IPS-NIHi7 (cell line): ENCODE measurements around the gene HNRNPLL.
A peak's percentile ranks its signal among the peaks of the same experiment; 100 is the strongest.

Source experiments
- DNase-seq: peaks from one replicate; pipeline ENCODE4 v3.0.0; 2012; ENCODE audit warnings: mixed read lengths; ENCODE audit errors: extremely low spot score

The HNRNPLL gene

DNA sequence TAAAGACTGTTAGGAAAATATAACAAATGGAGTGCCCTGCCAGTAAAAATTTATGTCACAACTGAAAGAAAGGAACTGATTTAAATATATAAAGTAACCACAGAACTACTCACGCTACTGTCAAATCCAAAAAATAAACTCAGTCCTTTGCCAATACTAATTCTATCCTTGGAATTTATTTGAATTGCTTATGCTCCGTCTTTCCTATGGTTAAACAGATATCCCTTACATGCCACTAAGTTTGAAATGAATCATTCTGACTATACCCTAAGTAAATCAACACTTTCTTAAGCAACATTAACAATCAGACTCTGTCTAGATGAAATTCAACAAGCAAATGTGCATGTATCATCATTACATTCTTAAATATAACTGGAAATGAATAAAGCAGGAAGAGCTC lies 9.8 kb downstream of the HNRNPLL start:
- DNase-seq, result no peak

DNA sequence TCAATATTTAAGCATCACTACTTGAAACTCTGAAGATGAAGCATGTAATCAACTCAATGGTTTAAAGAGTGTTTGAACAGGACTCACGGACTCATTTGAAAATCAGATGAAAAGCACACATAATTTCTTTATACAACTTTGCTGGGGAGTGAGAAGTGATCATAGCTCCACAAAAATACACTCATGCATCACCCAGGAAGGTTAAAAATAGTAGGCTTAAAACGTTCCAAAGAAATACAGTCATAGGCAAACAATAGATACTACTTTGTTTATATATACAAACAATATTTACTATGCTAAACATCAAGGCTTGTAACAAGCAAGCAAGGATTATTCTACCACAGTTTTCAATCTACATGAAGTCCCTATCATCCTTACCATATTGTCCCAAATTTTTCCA lies 11.6 kb downstream of the HNRNPLL start:
- DNase-seq, result no peak

DNA sequence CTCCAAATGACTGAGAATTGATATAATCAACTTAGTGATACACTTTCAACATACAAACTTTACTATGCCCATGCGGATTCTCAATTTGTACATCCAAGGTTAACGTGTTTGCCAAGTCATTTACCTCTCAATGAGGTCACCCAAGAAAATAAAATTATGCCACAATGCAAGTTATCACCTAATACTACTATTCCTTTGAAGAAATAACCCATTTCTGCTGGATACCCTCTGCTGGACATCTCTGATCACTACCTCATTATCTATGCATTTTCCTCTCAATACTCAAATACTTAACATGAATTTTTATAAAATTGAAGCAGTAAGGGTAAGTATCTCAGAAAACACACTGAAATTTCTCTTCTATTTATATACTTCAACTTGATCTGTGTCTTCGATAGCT lies 12.7 kb downstream of the HNRNPLL start:
- no peak for DNase-seq

DNA sequence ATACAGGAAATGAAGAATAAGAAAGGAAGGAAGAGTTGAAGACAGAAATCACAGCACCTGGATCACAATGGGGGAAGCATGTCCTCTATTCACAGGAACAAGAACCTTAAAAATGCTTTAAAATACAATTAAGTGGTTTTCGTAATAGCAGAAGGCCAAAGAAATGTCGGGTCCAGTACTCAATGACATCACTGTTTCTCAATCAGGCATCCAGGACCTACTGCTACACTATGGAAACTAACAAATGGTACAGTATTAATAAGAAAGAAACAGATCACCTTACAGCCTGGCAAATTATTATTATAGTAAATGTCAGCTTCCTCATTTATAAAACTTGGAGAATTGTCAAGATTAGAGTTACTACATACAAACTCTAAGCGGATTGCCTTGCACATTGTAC lies 15.8 kb downstream of the HNRNPLL start:
- no peak for DNase-seq

DNA sequence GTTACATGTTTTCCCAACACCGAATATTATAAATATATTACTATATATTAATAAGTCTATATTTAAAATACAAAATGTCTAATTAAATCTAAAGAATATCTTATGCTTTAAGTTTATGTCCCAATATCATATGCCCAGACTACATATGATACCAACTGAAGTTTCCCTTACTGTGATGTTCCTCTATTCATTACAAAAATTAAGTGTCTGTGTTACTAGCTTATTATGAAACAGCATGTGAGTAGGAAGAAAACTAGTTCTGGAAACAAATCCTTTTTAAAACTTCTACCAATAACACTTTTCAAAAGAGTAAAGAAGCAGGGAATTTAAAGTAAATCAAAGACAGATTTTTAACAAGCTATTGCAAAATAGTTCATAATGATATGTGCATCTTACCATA lies 17.8 kb downstream of the HNRNPLL start:
- DNase-seq, result no peak

DNA sequence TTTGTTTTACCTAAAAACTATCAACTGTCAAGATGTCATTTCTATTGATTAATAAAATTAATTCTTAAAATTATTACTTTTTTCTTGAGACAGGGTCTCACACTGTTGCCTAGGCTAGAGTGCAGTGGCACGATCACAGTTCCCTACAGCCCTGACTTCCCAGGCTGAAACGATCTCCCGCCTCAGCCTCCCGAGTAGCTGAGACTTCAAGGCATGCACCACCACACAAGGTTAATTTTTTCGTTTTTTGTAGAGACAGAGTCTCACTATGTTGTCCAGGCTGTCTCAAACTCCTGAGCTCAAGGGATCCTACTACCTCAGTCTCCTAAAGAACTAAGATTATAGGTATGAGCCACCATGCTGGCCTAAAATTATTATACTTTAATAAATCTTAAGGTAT lies 18.7 kb downstream of the HNRNPLL start:
- DNase-seq, result no peak

DNA sequence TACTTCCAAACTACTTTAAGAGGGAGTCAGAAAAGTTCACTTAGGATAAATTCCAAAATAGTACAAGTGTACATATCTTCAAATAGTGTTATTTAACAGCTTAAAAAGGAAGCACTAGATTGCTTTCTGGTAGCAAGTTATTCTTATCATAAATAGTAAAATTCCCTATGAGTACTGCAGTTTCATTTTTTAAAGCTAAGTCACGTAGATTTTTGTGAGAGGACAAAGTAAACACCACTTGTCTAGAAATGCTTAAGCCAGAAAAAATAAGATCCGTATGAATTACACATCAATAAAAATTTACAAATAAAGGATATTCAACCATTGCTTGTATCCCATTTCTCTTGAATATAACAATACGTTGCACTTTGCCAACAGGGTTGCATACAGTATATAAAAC lies 19.2 kb downstream of the HNRNPLL start:
- DNase-seq, result no peak

DNA sequence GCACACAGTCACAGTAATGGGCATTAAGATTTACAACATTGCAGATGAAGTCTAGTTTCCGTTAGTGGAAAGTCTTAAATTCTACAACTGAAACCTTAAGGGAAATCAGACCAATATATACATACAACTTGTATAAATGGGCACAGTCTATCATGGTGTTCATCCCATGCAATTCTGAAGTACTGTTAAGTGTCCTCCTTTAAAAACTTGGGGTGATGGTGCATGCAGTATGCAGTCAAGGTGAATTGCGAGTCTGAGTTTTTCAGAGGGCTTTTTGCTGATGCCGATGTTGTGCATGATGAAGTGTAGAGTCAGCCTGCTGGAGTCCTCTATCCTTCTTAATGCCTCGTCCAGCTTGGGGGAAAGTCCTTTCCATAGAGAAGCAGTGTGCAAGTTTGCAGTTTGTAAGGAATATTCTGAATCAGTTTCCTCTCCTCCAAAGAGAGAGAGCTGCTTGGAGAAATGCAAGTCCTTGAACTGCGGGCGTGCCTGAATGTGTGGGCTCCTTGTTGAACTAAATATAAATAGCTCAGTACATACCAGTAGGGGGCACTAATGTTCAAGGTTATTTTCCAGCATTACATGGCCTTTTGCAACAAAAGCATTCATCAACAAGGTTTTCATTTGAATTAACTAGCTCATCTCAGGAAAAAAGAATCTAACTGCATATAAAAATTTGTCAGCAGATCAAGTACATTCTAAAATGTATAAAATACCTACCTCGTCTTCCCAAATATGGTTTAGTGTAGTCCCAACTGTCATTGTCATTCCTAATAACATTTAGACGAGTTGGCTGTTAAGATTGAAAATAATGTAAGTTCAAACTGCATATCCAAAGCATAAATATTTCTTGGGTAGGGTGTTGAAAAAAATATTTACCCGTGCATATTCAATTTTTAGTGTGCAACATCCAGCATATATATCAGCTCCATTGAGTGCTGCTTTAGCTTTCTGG lies 21.3 kb downstream of the HNRNPLL start:
- DNase-seq, result peak; percentile 52

DNA sequence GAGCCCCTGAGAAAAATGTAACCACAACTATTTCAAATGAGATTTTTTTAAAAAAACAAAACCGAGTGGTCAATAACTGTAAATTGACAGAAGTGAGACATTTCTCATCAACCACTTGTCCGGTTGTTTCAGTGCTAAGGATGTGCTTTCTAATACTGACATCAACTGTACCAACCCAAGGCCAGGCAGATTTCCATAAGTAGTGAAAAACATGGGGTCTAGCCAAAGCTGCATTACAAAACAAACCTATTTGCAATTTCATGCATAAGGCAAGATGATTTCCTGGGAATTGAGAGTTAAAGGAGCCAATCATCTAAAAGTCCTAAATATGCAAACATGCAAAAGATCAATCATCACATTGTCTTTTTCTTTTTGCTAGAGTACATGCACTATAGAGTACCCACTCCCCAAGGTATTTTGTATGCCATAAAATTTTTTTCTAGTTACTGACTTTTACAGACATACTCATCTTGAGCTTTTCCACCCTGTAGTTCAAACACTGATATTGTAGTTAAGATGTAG lies 22.6 kb downstream of the HNRNPLL start:
- no peak for DNase-seq

DNA sequence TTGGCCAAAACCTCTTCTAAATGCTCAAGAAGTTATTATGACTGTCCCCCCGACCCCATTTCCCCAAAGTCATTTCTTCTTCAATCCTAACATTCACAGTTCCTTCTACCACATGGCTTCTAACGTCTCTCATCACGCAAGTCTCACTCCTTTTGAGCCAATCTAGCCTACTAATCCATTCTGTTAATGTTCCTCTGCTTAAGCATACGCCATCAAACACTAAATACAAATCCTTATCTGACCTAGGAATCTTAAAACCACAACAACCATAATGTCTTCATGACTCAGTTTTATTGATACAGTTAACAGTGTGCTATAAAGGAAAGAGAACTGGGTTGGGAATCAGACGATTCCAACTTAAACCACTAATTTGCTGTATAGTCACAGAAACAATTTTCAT lies 23.9 kb downstream of the HNRNPLL start:
- no peak for DNase-seq

DNA sequence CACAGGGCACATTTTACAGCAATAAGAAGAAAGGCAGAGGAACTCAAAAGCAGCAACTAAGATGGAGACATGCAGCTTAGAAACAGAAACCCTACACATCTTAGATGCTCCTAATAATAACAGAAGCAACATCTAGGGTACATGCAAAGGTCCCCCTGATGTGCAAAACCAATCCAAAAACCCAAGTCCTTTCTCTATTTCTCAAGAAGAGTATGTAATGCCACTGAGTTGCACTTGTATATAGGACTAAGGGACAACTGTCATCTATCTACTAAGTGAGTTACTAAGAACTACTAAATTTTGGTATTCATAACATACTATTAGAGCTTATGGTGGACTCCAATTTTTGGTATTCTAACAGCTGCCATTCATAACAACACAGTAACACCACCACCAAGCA lies 28.4 kb downstream of the HNRNPLL start:
- DNase-seq, result no peak

DNA sequence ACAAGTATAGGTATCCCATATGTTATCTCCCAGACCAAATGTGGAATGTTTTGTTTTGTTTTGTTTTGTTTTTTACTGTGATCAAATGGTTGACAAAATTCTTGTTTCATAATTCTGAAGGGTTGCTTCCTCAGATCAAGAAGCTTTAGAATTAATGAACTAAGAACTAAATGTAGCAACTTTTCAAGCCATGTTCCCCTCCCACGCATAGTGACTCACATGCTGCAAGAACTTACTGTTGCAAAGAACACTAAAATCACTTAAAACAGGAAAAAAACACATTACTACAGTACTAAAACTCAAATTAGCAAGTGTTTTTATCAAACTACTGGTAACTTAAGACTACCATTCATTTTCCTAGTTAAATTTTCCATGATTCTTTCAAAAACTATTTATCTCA lies 30.6 kb downstream of the HNRNPLL start:
- no peak for DNase-seq

DNA sequence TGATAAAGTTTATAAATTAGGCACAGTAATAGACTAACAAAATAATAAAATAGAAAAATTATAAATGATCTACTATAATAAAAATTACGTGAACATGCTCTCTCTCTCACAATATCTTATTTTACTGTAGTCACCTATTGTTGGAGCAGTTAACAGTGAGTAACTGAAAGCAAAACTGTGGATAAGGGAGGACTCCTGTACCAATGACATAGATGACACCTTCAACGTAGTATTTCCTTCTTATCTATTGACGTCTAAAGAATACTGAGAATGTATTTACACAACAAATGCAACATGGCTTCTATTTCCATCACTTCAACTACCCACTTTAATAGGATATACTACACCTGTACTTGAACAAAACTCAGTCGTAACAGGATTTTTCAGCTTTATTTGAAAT lies 31.5 kb downstream of the HNRNPLL start:
- no peak for DNase-seq

DNA sequence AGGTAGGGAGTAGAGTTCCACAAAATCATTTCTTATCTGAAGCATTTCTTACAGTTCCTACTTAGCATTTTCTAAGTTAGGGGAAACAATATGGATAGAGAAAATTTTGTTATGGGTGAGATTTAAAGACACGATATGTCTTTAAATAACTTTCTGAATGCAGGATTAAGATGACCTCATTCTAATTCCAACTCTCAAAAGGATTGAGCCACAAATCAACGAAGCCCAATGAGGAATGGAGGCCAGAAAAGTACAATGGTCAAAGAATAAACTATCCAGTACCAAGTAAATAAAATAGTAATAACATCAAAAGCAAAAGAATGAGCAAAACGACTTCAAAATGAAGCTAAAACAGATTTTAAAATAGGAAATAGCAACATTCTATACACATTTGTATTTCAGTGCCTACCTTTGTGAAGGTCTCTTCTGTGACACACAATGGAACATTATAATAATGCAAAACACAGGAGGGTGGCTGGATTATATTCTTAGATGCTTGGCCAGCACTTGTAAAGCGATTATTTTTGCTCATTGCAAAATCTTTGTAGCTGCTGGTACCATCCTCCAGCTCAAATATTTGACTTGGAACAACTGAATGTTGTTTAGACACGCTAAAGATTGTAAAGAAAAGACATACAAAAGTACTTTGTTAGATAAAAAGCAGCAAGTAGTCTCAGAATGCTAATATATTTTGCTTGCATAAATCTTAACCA lies 33.8 kb downstream of the HNRNPLL start:
- DNase-seq, result no peak

DNA sequence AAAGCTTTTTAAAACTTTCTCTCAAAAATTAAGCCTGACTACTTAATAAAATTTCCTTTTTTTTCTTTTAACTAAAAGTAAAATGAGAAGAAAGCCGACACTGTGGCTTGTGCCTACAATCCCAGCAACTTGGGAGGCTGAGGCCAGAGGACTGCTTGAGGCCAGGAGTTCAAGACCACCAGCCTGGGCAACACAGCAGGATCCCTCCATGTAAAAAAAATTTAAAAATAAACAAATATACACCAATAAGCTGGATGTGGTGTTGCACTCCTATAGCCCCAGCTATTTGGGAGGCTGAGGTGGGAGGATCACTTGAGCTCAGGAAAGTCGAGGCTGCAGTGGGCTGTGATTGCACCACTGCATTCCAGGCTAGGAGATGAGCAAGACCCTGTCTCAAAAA lies 37.4 kb downstream of the HNRNPLL start:
- DNase-seq, result no peak

DNA sequence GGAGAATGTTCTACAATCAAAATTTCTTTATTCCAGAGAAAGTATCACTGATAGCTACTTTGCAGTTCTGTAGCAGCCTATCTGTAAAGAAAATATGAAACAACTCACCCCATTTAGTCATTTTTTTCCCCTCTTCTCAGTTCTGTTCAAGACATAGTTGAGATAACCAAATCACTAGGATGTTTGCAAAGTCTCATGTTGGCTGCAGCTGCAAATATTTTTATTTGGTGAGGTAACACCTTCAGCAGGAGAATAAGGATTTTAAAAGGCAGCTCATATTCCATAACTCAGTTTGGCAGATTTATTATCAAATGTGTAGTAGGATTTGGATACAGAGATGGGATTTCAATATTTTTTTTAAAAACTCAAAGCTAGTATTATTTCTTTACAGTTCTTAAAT lies 41.0 kb downstream of the HNRNPLL start:
- no peak for DNase-seq

DNA sequence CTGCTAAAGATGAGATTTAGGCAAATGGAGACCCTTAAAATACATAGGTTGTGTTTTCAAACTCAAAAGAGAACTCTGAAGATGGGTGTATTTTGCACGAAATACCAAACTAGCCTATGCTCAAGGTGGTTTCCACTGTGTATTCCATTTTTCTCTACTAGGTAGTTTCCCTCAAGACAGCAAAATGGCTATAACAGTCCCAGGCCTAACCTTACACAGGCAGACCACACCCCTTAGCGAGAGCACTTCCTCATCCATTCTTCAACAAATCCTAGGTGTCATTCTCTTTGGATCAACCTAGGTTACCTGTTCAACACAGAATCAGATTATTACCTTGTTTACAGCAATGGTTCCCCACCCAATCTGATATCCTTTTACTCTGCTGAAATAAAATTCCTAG lies 42.6 kb downstream of the HNRNPLL start:
- no peak for DNase-seq

DNA sequence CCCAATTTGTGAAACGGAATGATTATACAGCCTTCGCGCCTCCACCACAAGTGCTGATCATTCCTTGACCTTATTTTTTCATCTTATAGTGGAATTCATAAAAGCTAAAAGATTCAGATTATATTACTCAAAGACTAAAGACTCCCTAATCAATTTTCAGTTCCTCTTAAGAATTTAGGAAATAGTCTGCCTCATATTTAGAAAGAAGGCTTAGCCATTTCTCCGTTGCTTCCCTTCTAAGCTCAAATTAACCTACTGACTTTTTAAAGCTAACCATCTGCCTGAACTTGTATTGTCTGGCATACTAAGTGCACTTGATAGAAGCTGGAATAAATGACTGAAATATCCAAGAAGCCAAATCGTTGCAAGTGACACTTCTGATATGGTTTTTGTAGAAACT lies 44.7 kb downstream of the HNRNPLL start:
- DNase-seq, result no peak

DNA sequence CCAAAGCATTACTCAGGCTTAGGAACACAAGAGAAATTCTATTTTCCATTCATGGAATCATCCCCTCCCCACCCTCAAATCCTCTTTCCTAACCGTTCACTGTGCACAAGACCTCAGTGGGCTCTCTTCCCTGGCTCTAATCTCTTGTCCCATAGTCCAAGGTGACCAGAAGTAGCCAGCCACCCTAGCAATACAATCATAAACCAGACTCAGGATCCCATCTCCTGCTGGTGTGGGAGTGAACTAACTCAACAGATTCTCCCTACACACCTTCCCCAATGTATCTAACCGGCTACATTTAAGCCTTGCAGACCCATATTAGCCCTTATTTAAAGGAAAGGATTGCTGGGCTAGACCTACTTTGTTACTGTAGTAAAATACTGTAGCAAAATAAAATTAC lies 45.5 kb downstream of the HNRNPLL start:
- no peak for DNase-seq

DNA sequence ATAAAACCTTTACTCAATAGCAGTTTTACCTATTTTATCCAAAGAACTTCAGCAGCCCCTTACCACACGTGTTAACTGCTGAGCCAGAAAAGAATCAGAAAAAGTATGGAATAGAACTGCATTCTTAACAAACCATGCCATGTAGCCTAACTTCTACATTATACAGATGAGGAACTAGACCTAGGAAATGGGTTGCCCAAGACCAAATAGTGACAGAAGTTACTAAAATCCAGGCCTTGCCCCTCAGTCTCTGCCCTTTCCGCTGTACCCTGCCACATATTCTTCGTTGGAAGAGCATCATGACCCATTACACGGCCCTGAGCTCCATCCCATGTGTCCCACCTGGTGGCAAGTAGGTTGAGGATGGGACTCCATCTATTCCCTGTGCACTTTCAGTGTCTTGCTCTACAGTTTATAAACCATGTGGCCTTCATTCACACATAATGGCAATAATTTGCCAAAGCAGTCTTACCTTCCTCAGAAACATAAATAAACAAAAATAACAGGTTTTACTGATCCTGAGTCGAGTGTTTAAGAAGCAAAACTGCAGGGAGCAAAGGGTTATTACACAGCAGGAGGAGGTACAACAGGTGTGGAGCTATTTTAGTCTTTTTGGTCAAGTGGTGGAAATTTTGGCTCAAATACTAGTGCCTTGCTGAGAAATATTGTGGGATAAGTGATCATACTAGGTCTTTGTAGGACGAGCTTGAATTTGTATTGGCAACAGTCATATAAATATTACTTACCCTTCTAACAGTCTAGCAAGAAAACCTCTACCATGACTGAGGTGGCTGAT lies 46.5 kb downstream of the HNRNPLL start:
- no peak for DNase-seq

DNA sequence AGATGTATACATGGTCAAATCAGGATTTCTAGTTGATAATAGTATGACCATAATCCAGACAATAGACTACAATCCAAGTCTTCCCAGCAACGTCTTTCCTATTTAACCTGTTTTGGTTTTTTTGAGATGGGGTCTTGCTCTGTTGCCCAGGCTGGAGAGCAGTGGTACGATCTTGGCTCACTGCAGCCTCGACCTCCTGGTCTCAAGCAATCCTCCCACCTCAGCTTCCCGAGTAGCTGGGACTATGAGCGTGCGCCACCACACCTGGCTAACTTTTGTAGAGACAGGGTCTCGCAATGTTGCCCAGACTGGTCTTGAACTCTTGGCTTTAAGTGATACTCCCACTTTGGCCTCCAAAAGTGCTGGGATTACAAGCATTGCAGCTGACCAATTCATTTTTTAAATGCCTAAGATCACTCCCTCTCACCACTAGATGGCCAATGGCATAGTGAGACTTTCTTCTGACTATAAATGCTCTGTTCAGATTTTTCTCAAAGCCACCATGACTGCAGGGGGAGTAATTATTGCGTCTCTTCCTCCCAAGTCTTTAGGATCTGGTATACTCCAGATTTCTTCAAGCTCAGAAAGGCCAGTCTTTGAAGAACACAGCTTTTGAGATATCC lies 47.6 kb downstream of the HNRNPLL start:
- DNase-seq, result peak; percentile 30

DNA sequence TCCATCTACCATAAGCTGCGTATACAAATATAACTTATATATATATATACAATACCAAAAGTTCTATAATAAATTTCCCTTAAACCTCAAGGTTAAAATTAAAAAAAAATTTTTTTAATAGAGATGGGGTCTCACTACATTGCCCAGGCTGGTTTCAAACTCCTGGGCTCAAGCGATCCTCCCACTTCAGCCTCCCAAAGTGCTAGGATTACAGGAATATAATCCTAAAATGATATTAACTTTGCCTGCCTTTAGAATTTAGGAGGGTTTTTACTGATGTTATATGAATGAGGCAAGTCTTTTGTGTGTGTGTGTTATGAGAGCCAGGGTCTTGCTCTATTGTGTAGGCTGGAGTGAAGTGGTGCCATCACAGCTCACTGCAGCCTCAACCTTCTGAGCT lies 49.2 kb downstream of the HNRNPLL start:
- no peak for DNase-seq
